ENCODE data around the gene CCL1. TPM values are rescaled to one million over a fixed set of nuclear protein-coding genes. Genes with fewer than 3 reads are reported as not detected.

The CCL1 gene
- total RNA-seq, 2 experiments from 2014 or later: 0.73 to 25.6 TPM

DNA sequence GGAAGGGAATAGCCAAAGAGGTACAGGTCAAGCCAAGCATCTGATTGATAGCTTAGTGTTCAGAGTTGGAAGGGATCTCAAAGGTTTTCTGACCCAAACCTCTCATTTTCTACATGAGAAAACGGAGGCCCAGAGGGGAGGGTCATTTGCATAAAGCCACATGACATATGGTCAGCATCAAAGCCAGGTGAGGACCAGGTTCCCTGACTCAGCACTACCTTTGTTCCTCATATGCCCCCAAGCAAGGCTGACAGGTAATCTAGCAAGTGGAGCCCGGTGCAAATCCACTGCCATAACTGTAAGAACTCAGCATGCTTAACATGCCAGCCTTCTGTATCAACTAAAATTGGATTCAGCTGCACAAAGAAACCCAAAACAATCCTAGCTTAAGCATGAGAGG lies 28.2 kb upstream of the CCL1 start:
- no peaks in the 10 kb centered on the region for H3K9me3 Mint-ChIP-seq (ENCODE audit: low read depth)
- CTCF ChIA-PET: interaction anchor here (3.2 to 10.1 kb wide), 2 partner anchors 8 to 30 kb away, joined by 15 to 99 read pairs; no protein-coding TSS in a partner anchor
- H3K4me3 Mint-ChIP-seq: no peak overlapping the region

DNA sequence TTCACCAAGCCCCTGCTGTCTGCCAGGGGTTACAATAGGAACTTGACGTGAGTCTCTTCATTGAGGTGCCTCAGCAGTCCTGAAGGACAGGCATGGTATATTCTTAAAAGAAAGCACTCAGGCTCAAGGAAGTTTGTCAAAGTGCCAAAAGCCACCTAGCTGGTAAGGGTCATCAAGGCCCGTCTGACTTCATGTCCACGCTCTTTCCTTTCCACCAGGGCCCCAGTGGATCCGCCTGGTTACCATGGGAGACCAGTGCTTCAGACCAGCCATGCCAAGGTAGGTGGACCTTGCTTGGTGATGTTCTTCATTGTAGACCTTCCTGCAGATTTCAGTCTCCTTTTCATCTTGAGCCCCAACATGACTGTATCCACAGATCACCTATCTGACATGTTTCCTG lies 27.6 kb upstream of the CCL1 start:
- Mint-ChIP-seq H3K27ac (no peak overlapping the region), H3K9me3 (ENCODE audit: low read depth) (no peaks in the 10 kb centered on the region), H3K27me3 (peaks cover 3% of the 10 kb centered on the region), H3K36me3 (peaks cover 3% of the 10 kb centered on the region), H3K4me3 (no peak overlapping the region), H3K4me1 (peaks cover 49% of the 10 kb centered on the region)
- CTCF ChIA-PET: interaction anchor here (1.4 to 10.1 kb wide), 5 partner anchors 9 to 190 kb away, joined by 4 to 99 read pairs (median 15); partner anchors contain the start of gene CCL1
- no peak for ATAC-seq
- no peak for DNase-seq

More for the DNA sequence above, 28.2 kb upstream of the CCL1 start:
- H3K27ac Mint-ChIP-seq: no peak overlapping the region
- DNase-seq: no peak
- peaks cover 5% of the 10 kb centered on the region for H3K27me3 Mint-ChIP-seq
- peaks cover 3% of the 10 kb centered on the region for H3K36me3 Mint-ChIP-seq
- H3K4me1 Mint-ChIP-seq: peaks cover 44% of the 10 kb centered on the region
- no peak for ATAC-seq

DNA sequence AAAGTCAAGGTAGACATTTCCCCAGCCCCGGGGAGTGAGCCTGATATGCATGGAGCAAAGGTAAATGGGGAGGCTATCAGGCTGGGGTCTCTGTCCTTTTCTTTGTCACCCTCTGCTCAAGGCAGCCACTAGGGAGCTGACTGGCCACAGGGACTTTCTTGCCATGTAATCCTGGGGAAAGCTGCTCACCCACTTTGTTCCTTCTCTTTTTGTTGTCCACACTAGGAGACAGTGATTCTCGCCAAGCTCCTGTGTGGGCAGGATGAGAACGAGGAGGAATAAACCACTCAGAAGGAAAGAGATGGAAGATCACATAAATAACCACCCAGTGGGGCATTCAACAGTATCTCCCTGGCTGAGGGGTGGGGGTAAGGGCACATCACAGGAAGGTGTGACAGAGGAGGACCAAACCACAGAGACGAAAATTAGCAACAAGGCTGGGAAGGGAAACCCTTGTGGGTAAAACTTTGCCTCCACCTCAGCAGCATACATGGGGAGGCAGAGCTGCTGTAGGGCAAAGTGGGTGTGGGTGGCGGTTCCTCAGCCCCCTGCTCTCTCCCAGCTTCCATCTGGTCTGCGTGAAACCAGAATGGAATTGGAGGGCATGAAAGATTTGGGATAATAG lies 26.2 kb upstream of the CCL1 start:
- ATAC-seq (peak; percentile 76), DNase-seq (peak; percentile 74)
- H3K4me3 Mint-ChIP-seq: peak overlapping the region; percentile 34
- peak overlapping the region; percentile 72 for H3K27ac Mint-ChIP-seq
- peaks cover 3% of the 10 kb centered on the region for H3K27me3 Mint-ChIP-seq
- H3K9me3 Mint-ChIP-seq (ENCODE audit: low read depth): no peaks in the 10 kb centered on the region
- H3K36me3 Mint-ChIP-seq: peaks cover 2% of the 10 kb centered on the region
- CTCF ChIA-PET: interaction anchor here (1.2 to 10.1 kb wide), 8 partner anchors 9 to 189 kb away, joined by 3 to 99 read pairs (median 4); partner anchors contain the start of gene CCL1
- peaks cover 64% of the 10 kb centered on the region for H3K4me1 Mint-ChIP-seq

DNA sequence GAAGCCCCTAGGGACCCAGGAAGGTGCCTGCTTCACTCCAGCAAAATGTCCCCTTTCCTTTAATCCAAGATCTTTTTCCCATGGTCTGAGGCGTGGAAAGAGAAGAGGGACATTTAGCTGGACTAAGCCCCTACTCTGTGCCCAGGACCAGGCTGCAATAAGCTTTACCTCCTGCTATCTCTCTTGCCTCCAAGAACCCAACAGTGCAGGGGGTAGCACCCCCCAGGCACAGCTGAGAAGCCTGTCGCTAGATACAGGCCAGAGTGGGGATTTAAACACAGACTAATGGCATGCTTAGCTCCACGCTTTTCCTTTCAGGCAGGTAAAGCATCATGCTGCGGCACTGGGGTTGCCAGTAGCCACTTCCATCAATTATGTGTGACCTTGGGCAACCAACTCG lies 24.5 kb upstream of the CCL1 start:
- peak overlapping the region; percentile 70 for H3K27ac Mint-ChIP-seq
- H3K27me3 Mint-ChIP-seq: peaks cover 3% of the 10 kb centered on the region
- ATAC-seq: no peak
- no peak for DNase-seq
- peaks cover 78% of the 10 kb centered on the region for H3K4me1 Mint-ChIP-seq
- H3K9me3 Mint-ChIP-seq (ENCODE audit: low read depth): no peaks in the 10 kb centered on the region
- H3K36me3 Mint-ChIP-seq: no peaks in the 10 kb centered on the region
- CTCF ChIA-PET: interaction anchor here (0.7 to 10.1 kb wide), 8 partner anchors 9 to 33 kb away, joined by 3 to 99 read pairs (median 4); partner anchors contain the start of genes CCL1 and CCL13
- H3K4me3 Mint-ChIP-seq: no peak overlapping the region

DNA sequence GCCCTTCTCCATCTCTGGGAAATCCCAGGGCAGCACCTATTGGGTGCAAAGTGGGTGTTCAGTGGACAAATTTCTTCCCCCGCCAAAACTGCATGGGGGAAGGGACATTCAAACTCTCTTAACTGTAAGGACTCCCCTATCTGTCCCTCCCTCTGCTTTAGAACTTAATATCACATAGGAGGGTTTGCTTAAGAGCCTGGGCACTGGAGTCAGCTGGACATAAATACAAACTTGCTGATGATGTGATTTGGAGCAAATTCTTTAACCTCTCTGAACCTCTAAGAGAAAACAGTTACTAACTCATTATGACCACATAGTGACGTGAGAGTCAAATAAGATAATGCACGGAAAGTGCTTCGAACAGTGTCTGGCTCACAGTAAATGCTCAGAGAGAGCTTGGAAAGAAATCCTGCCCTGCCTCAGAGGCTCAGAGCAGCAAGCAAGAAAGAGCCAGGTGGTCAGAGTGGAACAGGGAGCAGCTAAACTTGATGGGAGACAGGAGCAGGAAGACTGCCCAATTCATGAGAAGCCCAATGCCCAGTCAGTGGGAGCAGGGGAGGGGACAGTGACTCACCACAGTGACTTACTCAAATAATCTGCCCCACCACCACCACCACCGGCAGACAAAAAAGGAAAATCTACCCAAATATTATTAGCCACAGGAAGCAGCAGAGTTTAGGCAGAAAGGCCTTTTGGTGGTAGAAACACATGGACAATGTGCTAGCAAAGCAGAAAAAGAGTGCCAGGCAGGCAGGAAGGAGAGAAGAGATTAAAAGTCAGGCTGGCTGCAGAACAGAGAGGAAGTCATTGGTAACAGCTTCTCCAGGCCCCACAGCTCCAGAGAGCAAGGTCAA lies 23.9 kb upstream of the CCL1 start:
- peak overlapping the region; percentile 70 for H3K27ac Mint-ChIP-seq
- peaks cover 83% of the 10 kb centered on the region for H3K4me1 Mint-ChIP-seq
- H3K4me3 Mint-ChIP-seq: no peak overlapping the region
- H3K9me3 Mint-ChIP-seq (ENCODE audit: low read depth): no peaks in the 10 kb centered on the region
- CTCF ChIA-PET: interaction anchor here (0.7 to 10.1 kb wide), 6 partner anchors 9 to 33 kb away, joined by 3 to 99 read pairs (median 4); partner anchors contain the start of genes CCL1 and CCL13
- H3K36me3 Mint-ChIP-seq: no peaks in the 10 kb centered on the region
- DNase-seq (peak; percentile 55), ATAC-seq (peak; percentile 10)
- H3K27me3 Mint-ChIP-seq: peaks cover 3% of the 10 kb centered on the region

DNA sequence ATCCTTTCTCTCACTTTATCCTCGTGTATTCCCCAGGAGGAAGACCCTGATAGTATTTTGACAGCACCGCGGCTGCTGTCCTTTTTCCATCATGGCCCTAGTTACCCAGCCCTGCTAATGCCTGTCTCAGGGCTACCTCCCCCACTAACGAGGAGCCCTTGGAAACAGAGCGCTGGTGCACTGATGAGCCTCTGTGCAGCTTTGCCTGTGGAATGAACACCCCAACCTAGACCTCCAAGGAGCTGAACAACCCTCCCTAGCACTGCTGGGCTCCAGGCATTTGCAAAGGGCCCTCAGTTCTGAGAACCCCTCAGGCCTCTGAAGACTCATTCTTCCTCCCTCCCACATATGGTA lies 23.3 kb upstream of the CCL1 start:
- CTCF ChIA-PET: interaction anchor here (9.5 to 10.1 kb wide), 2 partner anchors 13 to 25 kb away, joined by 92 to 99 read pairs; partner anchors contain the start of gene CCL1
- H3K4me3 Mint-ChIP-seq: no peak overlapping the region
- H3K27me3 Mint-ChIP-seq: peaks cover 3% of the 10 kb centered on the region
- ATAC-seq (no peak), DNase-seq (no peak)
- peak overlapping the region; percentile 70 for H3K27ac Mint-ChIP-seq
- H3K36me3 Mint-ChIP-seq: no peaks in the 10 kb centered on the region
- no peaks in the 10 kb centered on the region for H3K9me3 Mint-ChIP-seq (ENCODE audit: low read depth)
- peaks cover 87% of the 10 kb centered on the region for H3K4me1 Mint-ChIP-seq

DNA sequence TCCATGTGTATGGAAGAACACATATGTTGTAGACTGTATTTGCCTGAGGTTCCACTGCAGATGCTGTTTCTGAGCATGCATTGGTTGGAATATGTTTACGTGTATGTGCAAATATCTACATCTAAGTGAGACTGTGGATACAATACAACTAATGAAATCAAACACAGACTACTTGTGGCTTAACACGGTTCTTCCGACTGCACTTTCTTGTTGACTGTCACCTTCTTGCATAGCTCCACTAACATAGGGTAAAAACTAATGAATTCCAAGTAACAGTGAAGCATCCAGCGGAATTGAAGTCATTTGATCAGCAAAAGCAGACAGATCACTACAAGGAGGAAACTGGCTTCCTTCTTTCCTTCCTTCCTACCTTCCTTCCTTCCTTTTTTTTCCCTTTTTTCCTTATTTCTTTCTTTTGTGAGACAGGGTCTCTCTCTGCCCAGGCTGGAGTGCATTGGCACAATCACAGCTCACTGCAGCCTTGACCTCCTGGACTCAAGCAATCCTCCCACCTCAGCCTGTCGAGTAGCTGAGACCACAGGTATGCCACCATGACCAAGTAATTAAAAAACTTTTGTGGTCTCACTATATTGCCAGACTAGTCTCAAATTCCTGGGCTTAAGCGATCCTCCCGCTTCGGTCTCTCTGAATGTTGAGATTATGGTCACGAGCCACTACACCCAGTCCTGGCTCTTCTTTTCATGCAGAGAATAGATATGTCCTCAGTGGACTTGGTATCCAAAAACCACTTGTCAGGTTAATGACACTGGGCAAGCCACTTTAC lies 22.0 kb upstream of the CCL1 start:
- Mint-ChIP-seq H3K9me3 (ENCODE audit: low read depth) (no peaks in the 10 kb centered on the region), H3K27me3 (no peaks in the 10 kb centered on the region), H3K4me1 (peaks cover 88% of the 10 kb centered on the region), H3K27ac (peak overlapping the region; percentile 50), H3K4me3 (no peak overlapping the region), H3K36me3 (no peaks in the 10 kb centered on the region)
- no peak for ATAC-seq
- no peak for DNase-seq
- CTCF ChIA-PET: interaction anchor here (9.5 to 10.1 kb wide), 2 partner anchors 14 to 24 kb away, joined by 92 to 99 read pairs; partner anchors contain the start of gene CCL1

DNA sequence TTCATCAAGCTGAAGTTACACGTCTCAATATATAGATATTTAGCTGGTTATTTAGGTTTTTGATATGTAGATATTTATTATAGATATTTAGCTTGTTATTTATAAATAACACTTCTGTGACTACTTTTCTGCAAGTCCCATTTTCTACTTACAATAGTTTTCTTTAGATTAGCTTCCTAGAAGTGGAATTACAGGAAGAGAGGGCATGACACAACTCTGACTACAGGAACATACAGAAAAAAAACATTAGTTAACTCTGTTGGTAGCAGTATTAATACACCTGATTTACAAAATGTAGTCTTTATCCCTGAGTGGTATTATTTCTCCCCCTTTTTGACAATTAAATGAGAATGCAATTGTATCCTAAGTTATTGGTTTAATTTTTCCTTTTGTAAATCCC lies 21.2 kb upstream of the CCL1 start:
- Mint-ChIP-seq H3K4me3 (no peak overlapping the region), H3K9me3 (ENCODE audit: low read depth) (no peaks in the 10 kb centered on the region), H3K4me1 (peaks cover 88% of the 10 kb centered on the region), H3K27me3 (no peaks in the 10 kb centered on the region), H3K36me3 (no peaks in the 10 kb centered on the region), H3K27ac (peak overlapping the region; percentile 48)
- DNase-seq: no peak
- ATAC-seq: no peak
- CTCF ChIA-PET: interaction anchor here (3.1 to 10.1 kb wide), 3 partner anchors 8 to 23 kb away, joined by 12 to 99 read pairs (median 92); partner anchors contain the start of gene CCL1

DNA sequence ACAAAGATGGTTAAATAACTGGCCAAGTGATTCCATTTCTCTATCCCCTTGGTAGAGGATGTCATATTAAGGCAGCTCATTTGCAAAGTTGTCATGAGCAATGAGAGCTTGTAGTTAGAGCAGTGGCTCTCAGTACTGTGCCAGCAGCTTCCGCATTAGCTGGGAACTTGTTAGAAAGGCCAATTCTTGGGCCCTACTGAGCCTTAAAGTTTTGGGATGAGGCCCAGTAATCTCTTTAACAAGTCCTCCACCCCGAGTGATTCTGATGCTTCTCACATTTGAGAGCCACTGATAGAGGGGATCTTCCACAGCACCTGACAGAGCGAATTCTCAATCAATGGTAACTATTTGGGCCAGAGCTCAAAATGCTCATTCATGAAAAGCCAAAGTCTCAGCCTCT lies 20.2 kb upstream of the CCL1 start:
- ATAC-seq (no peak), DNase-seq (no peak)
- Mint-ChIP-seq H3K27ac (peak overlapping the region; percentile 77), H3K4me3 (no peak overlapping the region), H3K9me3 (ENCODE audit: low read depth) (no peaks in the 10 kb centered on the region), H3K4me1 (peaks cover 92% of the 10 kb centered on the region), H3K36me3 (no peaks in the 10 kb centered on the region), H3K27me3 (no peaks in the 10 kb centered on the region)
- CTCF ChIA-PET: interaction anchor here (0.9 to 10.1 kb wide), 5 partner anchors 9 to 182 kb away, joined by 4 to 99 read pairs (median 12); partner anchors contain the start of gene CCL1

DNA sequence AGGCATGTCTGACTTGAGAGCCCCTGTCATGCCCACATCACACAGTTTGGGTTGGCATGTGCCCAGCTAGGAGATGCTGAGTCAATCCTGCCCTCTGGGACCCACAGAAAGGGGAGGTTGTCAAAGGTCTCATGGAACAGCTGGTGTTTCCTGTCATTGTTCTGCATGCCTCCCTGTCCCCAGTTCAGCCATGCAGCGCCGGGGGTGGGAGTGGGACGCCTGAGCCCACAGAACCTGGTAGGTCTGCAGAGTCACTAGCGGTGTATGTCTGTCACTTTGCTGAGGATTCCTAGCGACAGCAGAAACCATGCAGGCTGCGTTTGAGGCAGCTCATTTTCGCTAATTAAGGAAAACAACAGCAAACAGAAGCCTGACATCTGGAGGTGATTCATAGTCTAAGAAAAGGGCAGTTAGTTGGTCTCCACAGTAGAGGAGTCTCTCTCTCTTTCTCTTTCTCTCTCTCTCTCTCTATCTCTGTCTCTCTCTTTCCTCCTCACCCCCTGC lies 19.6 kb upstream of the CCL1 start:
- CTCF ChIA-PET: interaction anchor here (0.9 to 10.1 kb wide), 6 partner anchors 10 to 182 kb away, joined by 3 to 99 read pairs (median 8); partner anchors contain the start of gene CCL1

DNA sequence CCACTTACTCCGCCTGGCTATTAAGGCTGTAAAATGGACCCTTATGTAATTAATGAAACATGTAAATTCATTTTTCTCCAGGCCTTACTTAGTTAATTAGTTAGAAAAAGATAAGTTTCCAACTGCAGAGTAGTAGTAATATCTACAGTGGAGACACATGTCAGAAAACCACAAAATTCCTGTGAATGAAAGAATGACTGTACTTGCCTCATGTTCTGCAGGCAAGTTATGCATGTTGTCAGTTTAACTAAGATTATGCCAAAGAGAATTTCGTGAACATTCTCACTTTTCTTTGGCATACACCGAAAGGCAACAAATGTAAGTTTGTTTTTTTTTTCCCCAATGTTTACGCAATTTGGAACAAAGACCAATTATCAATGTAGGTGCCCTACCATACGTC lies 16.8 kb upstream of the CCL1 start:
- peak overlapping the region; percentile 85 for H3K27ac Mint-ChIP-seq
- H3K4me1 Mint-ChIP-seq: peaks cover 77% of the 10 kb centered on the region
- peaks cover 3% of the 10 kb centered on the region for H3K27me3 Mint-ChIP-seq
- no peaks in the 10 kb centered on the region for H3K9me3 Mint-ChIP-seq (ENCODE audit: low read depth)
- peaks cover 4% of the 10 kb centered on the region for H3K36me3 Mint-ChIP-seq
- ATAC-seq: no peak
- CTCF ChIA-PET: interaction anchor here (0.9 to 1.9 kb wide), 3 partner anchors 9 to 41 kb away, joined by 3 to 4 read pairs (median 4); no protein-coding TSS in a partner anchor
- no peak for DNase-seq
- H3K4me3 Mint-ChIP-seq: no peak overlapping the region

More for the DNA sequence above, 19.6 kb upstream of the CCL1 start:
- Mint-ChIP-seq H3K36me3 (no peaks in the 10 kb centered on the region), H3K4me1 (peaks cover 91% of the 10 kb centered on the region), H3K4me3 (no peak overlapping the region), H3K27ac (peak overlapping the region; percentile 77), H3K9me3 (ENCODE audit: low read depth) (no peaks in the 10 kb centered on the region), H3K27me3 (no peaks in the 10 kb centered on the region)
- DNase-seq: peak; percentile 74
- peak; percentile 45 for ATAC-seq

DNA sequence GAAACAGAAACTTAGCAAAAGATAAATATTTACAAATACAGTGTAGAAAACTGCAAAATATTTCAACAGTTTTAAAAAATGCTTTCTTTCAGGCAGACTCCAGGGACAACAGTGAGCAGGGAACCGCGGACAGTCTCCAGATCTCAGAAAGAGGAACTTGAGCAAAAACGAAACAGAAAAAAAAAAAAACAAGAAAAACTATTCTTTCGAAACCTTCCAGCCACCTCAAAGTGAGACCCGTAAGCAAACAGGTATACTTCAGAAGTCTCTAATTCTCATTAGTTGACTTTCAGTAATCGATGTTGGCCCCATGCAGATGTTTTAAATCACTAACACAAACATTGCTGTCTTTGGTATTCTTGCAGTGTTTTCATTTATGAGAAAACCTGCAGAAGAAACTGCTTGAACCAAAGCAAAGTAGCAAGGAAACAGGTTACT lies 15.7 kb upstream of the CCL1 start:
- Mint-ChIP-seq H3K27me3 (peaks cover 3% of the 10 kb centered on the region), H3K9me3 (ENCODE audit: low read depth) (no peaks in the 10 kb centered on the region), H3K36me3 (peaks cover 4% of the 10 kb centered on the region), H3K27ac (peak overlapping the region; percentile 85), H3K4me3 (peak overlapping the region; percentile 63), H3K4me1 (peaks cover 68% of the 10 kb centered on the region)
- CTCF ChIA-PET: interaction anchor here (0.8 to 2.8 kb wide), 8 partner anchors 9 to 178 kb away, joined by 3 to 38 read pairs (median 6); partner anchors contain the start of gene CCL1
- DNase-seq (peak; percentile 72), ATAC-seq (peak; percentile 80)
